ENCODE results near the gene GMPR2. TPM values are rescaled to one million over a fixed set of nuclear protein-coding genes. Genes with fewer than 3 reads are reported as not detected.

The GMPR2 gene
- total and polyA plus RNA-seq, 2 experiments from 2014 or later, result 69.6 to 83.4 TPM

DNA sequence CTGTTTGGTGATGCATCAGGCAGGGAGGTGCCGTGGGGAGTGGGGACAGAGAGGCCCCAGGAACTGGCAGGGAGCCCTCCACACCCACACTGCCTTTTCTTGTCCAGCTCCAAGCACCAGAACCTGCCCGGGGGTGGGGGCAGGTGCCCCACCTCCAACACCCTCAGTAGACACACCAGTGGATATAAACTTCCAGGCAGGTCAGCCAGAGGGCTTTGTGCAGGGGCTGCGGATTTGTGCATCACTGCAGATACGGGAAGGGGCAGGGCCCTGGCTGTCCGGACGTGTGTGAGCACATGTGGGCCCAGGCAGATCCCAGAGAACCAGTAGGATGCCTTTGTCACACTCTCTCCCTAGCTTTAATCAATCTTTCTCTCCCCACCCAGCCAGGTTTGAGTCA, 31.6 kb downstream of the GMPR2 start:
- Histone ChIP-seq H3K9me3 (ENCODE audit: low read depth) (no peaks in the 10 kb centered on the region), H3K4me3 (no peak overlapping the region), H2AFZ (no peak overlapping the region), H3K9me2 (replicated peaks; ENCODE audit: insufficient read depth) (no peaks in the 10 kb centered on the region), H3K36me3 (replicated peaks; ENCODE audit: insufficient read depth, low read depth) (no peaks in the 10 kb centered on the region), H3K4me2 (no peak overlapping the region), H3K27ac (no peak overlapping the region), H3K4me1 (ENCODE audit: insufficient read depth) (no peaks in the 10 kb centered on the region), H3K79me2 (no peaks in the 10 kb centered on the region), H3K27me3 (no peaks in the 10 kb centered on the region), H4K20me1 (ENCODE audit: insufficient read depth, poor library complexity, severe bottlenecking) (no peaks in the 10 kb centered on the region)
- WGBS (ENCODE audit: low lambda C conversion rate, missing lambda C conversion rate), result 77% methylated on average over 6 of the region's 6 CpGs
- TF ChIP-seq EZH2phosphoT487 (IDR thresholded peaks at IDR 0.05; ENCODE audit: low read depth, severe bottlenecking, unreplicated experiment), result no peak
- no peak for TF ChIP-seq EZH2 (IDR thresholded peaks at IDR 0.05; ENCODE audit: borderline replicate concordance)
- TF ChIP-seq, protein P1, sequence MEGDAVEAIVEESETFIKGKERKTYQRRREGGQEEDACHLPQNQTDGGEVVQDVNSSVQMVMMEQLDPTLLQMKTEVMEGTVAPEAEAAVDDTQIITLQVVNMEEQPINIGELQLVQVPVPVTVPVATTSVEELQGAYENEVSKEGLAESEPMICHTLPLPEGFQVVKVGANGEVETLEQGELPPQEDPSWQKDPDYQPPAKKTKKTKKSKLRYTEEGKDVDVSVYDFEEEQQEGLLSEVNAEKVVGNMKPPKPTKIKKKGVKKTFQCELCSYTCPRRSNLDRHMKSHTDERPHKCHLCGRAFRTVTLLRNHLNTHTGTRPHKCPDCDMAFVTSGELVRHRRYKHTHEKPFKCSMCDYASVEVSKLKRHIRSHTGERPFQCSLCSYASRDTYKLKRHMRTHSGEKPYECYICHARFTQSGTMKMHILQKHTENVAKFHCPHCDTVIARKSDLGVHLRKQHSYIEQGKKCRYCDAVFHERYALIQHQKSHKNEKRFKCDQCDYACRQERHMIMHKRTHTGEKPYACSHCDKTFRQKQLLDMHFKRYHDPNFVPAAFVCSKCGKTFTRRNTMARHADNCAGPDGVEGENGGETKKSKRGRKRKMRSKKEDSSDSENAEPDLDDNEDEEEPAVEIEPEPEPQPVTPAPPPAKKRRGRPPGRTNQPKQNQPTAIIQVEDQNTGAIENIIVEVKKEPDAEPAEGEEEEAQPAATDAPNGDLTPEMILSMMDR (IDR thresholded peaks at IDR 0.05; ENCODE audit: poor library complexity), result no peak
- DNase-seq (ENCODE audit: low spot score), result no peak

DNA sequence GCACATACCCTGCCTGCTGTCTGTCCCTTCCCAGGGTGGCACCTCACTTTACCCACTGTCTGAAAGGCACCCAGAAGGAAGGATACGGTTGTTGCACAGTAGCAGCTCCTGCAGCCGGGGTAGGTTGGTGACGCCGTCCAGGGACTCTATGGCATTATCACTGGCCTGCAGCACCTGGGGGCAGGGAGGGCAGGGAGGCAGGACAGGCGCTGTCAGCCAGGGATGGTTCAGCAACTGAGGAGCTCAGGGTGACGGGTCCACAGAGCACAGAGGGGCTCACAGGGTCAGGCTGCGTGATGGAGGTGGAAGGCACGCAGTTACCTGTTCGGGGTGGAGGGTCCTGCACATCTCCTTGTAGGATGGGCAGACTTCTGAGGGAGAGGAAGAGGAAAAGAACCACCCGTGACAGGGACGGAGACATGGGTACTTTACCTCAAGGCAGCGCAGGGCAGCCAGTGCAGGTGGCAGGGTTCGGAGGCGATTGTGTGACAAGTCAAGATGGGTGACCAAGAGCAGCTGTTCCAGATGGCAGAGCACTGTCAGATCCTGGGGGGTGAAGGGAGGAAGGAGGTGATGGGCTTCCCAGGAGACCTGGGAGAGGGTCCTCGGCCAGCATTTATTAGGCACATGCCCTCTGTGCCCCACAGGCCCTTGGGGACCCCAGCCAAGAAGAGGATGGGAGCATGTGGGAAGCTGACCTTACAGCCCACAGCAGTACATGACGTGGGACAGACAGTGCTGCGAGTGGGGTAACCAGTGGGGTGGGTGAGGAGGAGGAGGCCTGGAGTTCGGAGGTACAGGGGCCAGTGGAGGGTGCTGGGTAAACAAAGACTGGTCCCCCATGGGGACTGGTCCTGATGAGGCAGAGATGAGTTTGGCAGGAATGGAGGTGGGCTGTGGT, 33.9 kb downstream of the GMPR2 start:
- no peak for TF ChIP-seq EZH2phosphoT487 (IDR thresholded peaks at IDR 0.05; ENCODE audit: low read depth, severe bottlenecking, unreplicated experiment)
- TF ChIP-seq, protein P1 (IDR thresholded peaks at IDR 0.05; ENCODE audit: poor library complexity), result no peak
- no peak for TF ChIP-seq EZH2 (IDR thresholded peaks at IDR 0.05; ENCODE audit: borderline replicate concordance)
- Histone ChIP-seq H3K79me2 (no peaks in the 10 kb centered on the region), H4K20me1 (ENCODE audit: insufficient read depth, poor library complexity, severe bottlenecking) (no peaks in the 10 kb centered on the region), H3K9me3 (ENCODE audit: low read depth) (no peaks in the 10 kb centered on the region), H3K9me2 (replicated peaks; ENCODE audit: insufficient read depth) (no peaks in the 10 kb centered on the region), H3K4me2 (no peak overlapping the region), H2AFZ (no peak overlapping the region), H3K4me3 (no peak overlapping the region), H3K27ac (no peak overlapping the region), H3K36me3 (replicated peaks; ENCODE audit: insufficient read depth, low read depth) (no peaks in the 10 kb centered on the region), H3K27me3 (no peaks in the 10 kb centered on the region), H3K4me1 (ENCODE audit: insufficient read depth) (no peaks in the 10 kb centered on the region)
- no peak for DNase-seq (ENCODE audit: low spot score)
- WGBS (ENCODE audit: low lambda C conversion rate, missing lambda C conversion rate), result 84% methylated on average over 17 of the region's 18 CpGs

- TF ChIP-seq EZH2phosphoT487 (IDR thresholded peaks at IDR 0.05; ENCODE audit: low read depth, severe bottlenecking, unreplicated experiment), result no peak
- no peak overlapping the region for H3K27ac ChIP-seq
- H3K4me1 ChIP-seq (ENCODE audit: insufficient read depth), result peaks cover 6% of the 10 kb centered on the region
- H4K20me1 ChIP-seq (ENCODE audit: insufficient read depth, poor library complexity, severe bottlenecking), result no peaks in the 10 kb centered on the region
- no peaks in the 10 kb centered on the region for H3K36me3 ChIP-seq (replicated peaks; ENCODE audit: insufficient read depth, low read depth)
- no peak overlapping the region for H3K4me3 ChIP-seq
- WGBS (ENCODE audit: low lambda C conversion rate, missing lambda C conversion rate), result 98% methylated on average over 9 of the region's 9 CpGs
- H2AFZ ChIP-seq, result no peak overlapping the region
- H3K27me3 ChIP-seq, result no peaks in the 10 kb centered on the region
- H3K9me2 ChIP-seq (replicated peaks; ENCODE audit: insufficient read depth), result no peaks in the 10 kb centered on the region
- H3K4me2 ChIP-seq, result no peak overlapping the region
- no peak for DNase-seq (ENCODE audit: low spot score)
- peaks cover 6% of the 10 kb centered on the region for H3K79me2 ChIP-seq
- H3K9me3 ChIP-seq (ENCODE audit: low read depth), result no peaks in the 10 kb centered on the region
These were observed 34.8 kb downstream of the GMPR2 start for GRCh38 chr14:24267516-24267915.

- no peaks in the 10 kb centered on the region for H3K36me3 ChIP-seq (replicated peaks; ENCODE audit: insufficient read depth, low read depth)
These were observed 35.5 kb downstream of the GMPR2 start for GRCh38 chr14:24268225-24268624.

More at GRCh38 chr14:24268225-24268624, 35.5 kb downstream of the GMPR2 start:
- Histone ChIP-seq H3K27me3 (no peaks in the 10 kb centered on the region), H3K79me2 (peaks cover 10% of the 10 kb centered on the region), H4K20me1 (ENCODE audit: insufficient read depth, poor library complexity, severe bottlenecking) (no peaks in the 10 kb centered on the region), H3K27ac (no peak overlapping the region), H3K9me2 (replicated peaks; ENCODE audit: insufficient read depth) (no peaks in the 10 kb centered on the region), H2AFZ (no peak overlapping the region), H3K4me1 (ENCODE audit: insufficient read depth) (peaks cover 6% of the 10 kb centered on the region), H3K4me2 (no peak overlapping the region), H3K9me3 (ENCODE audit: low read depth) (no peaks in the 10 kb centered on the region), H3K4me3 (no peak overlapping the region)
- no peak for TF ChIP-seq EZH2phosphoT487 (IDR thresholded peaks at IDR 0.05; ENCODE audit: low read depth, severe bottlenecking, unreplicated experiment)
- TF ChIP-seq, protein P1 (IDR thresholded peaks at IDR 0.05; ENCODE audit: poor library complexity), result no peak
- no peak for TF ChIP-seq EZH2 (IDR thresholded peaks at IDR 0.05; ENCODE audit: borderline replicate concordance)
- no peak for DNase-seq (ENCODE audit: low spot score)
- WGBS (ENCODE audit: low lambda C conversion rate, missing lambda C conversion rate), result 96% methylated on average over 9 of the region's 9 CpGs

Measured in hepatocyte (in vitro differentiated cells).